ENCODE results near the gene MRPL21. TPM values are rescaled to one million over a fixed set of nuclear protein-coding genes. Genes with fewer than 3 reads are reported as not detected.

Gene MRPL21
- total RNA-seq, 1 donor: 47.1 TPM

DNA sequence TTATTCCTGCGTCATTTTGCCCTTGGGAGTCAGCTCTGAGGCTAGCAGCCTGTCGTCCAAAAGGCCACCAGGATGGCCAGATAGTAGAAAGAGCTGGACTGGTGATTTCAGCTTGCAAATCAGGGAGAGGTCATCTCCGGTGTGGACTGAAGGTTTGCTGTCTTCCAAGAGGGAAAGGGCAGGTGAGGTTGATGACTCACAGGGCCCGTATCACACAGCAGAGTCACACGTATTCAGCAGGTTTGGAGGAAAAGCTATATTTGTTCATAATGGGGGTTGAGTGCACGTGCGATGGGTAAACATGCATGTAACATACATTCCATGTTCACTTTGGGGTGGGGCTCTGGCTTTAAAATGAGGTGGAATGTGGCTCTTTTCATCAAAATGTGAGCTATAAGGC lies 25.6 kb downstream of the MRPL21 start:
- no peak for DNase-seq (ENCODE audit: low read depth)
- no peak overlapping the region for H3K4me3 ChIP-seq (ENCODE audit: low read depth, low read length)
- TF ChIP-seq, protein P1, sequence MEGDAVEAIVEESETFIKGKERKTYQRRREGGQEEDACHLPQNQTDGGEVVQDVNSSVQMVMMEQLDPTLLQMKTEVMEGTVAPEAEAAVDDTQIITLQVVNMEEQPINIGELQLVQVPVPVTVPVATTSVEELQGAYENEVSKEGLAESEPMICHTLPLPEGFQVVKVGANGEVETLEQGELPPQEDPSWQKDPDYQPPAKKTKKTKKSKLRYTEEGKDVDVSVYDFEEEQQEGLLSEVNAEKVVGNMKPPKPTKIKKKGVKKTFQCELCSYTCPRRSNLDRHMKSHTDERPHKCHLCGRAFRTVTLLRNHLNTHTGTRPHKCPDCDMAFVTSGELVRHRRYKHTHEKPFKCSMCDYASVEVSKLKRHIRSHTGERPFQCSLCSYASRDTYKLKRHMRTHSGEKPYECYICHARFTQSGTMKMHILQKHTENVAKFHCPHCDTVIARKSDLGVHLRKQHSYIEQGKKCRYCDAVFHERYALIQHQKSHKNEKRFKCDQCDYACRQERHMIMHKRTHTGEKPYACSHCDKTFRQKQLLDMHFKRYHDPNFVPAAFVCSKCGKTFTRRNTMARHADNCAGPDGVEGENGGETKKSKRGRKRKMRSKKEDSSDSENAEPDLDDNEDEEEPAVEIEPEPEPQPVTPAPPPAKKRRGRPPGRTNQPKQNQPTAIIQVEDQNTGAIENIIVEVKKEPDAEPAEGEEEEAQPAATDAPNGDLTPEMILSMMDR (IDR thresholded peaks at IDR 0.05; ENCODE audit: insufficient read depth, low read depth, low read length): no peak

DNA sequence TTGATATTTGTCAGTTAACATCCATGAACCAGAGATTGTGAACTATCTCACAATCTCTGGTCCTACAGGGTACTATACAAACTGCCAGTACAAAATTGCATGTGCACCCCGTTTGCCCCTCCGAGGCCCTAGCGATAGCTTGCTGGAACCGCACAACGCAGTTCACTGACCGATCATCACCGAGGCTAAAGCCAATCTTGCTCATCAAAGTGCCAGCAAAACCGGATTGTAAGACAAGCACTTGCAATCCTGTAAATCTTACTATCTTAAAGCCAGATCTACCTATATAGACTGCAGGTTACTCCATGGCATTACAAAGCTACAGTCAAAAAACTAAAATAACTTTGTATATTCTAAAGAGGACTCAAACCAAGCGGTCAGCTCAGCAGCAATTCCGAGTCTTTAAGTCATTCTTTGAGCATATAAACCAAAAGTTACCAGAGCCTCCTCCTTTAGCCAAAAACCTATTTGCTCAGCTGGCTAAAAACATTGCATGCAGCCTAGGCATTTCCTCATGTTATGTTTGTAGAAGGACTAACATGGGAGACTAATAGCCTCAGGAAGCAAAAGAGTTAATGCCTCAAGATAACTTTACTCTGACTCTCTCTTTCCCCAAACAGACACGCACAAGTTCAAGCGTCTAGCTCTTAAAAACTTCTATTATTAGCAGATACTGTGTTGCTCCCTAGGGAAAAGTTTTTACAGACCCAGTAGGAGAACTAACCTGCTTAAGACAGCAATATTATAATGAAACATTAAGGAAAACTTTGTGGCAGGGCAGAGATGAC lies 31.2 kb downstream of the MRPL21 start:
- TF ChIP-seq, protein P1 (IDR thresholded peaks at IDR 0.05; ENCODE audit: insufficient read depth, low read depth, low read length): no peak
- DNase-seq (ENCODE audit: low read depth): peak; percentile 26

DNA sequence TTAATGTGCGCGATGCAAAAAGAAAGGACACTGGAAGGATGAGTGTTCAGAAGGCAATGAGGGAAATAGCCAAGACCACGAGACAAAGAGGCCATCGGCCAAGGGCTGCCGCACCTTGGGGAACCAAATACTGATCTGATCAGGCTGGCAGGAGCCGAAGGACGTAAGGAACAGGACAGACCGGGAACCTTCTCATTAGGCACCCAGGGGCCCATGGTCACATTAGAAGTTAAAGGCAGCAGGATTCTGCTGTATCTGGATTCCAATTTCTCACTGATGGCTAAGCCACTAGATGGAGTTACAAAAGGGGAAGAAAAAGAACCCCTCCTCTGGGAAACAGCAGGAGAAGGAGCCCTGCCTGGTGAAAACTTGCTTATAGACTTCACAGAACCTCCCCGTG lies 33.2 kb downstream of the MRPL21 start:
- peak overlapping the region; percentile 64 for H3K4me3 ChIP-seq (ENCODE audit: low read depth, low read length)
- peak; percentile 16 for DNase-seq (ENCODE audit: low read depth)
- TF ChIP-seq, protein P1 (IDR thresholded peaks at IDR 0.05; ENCODE audit: insufficient read depth, low read depth, low read length): no peak

More for the DNA sequence above, 31.2 kb downstream of the MRPL21 start:
- no peak overlapping the region for H3K4me3 ChIP-seq (ENCODE audit: low read depth, low read length)

DNA sequence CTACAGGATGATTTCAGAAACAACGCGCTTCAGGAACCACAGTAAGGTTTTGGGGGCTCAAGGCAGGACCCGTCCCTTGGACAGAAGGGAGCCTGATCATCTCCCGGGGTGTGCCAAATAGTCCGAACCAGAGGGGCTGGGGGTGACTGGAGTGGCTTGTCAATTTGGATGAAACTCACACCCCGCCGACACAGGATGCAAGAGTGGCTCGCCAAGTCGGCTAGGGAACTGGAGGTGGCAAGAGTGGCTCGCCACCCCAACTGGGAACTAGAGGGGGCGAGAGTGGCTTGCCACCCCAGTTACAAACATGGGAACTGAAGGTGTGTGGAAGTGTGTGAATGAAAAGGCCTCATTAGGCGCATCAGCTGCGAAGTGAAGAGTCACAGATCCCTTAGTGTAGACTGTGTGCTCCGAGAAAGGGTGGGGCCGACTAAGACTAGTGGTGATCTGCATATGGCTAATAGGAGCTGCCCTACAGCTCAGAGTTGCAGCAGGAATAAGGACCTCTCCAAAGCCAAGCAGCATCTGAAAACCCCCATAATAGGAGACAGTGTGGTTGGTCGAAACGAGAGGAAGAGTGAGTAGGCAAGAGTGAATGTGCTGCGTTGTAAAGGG lies 35.3 kb downstream of the MRPL21 start:
- no peak overlapping the region for H3K4me3 ChIP-seq (ENCODE audit: low read depth, low read length)
- TF ChIP-seq, protein P1 (IDR thresholded peaks at IDR 0.05; ENCODE audit: insufficient read depth, low read depth, low read length): no peak
- no peak for DNase-seq (ENCODE audit: low read depth)

DNA sequence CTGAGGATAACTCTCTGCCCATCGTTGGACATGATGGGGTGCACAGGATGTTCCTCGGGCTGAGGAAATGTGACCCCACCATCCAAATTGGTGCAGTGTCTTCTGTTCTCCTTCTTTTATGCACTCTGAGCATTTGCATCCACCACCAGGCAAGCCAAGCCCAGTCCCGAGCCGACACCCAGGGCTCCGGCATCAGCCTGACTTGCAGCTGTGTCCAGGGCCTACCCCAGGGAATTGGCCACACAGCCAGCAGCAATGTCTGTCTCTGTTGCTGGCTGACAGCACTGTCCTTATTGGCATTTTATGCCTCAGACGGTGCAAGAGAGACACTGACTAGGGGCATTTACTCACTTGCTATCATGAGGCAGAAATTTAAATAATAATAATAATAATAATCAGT lies 36.6 kb downstream of the MRPL21 start:
- H3K4me3 ChIP-seq (ENCODE audit: low read depth, low read length): no peak overlapping the region
- TF ChIP-seq, protein P1 (IDR thresholded peaks at IDR 0.05; ENCODE audit: insufficient read depth, low read depth, low read length): no peak
- no peak for DNase-seq (ENCODE audit: low read depth)

DNA sequence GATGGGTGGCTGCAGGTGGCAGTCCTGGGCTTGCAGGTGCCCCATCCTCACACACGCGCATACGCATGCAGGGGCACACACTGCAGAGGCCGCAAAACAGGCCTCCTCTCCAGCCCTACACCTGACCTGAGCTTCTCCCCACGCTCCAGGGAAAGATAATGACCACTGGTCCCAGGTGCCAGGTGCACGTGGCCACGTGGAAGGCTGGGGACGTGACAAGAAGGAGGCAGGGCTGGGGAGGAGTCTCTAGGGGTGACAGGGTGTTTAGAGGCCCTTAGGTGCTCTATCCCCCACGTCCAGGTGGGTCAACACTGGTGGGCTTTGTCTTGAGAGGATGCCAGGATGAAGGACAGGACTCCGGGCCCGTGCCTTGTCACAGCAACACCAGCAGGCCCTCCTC lies 38.4 kb downstream of the MRPL21 start:
- TF ChIP-seq, protein P1 (IDR thresholded peaks at IDR 0.05; ENCODE audit: insufficient read depth, low read depth, low read length): no peak
- no peak overlapping the region for H3K4me3 ChIP-seq (ENCODE audit: low read depth, low read length)
- DNase-seq (ENCODE audit: low read depth): no peak

Data from fibroblast of villous mesenchyme (primary cell).